K562 (cell line): ENCODE results near the gene PHTF1. TPM values are rescaled to one million over a fixed set of nuclear protein-coding genes. Genes with fewer than 3 reads are reported as not detected.

Experiments
- EGR1 ChIP-seq: fragments of 450-650 bp; conservative IDR thresholded peaks from 2 replicates; pipeline ENCODE4 v1.6.1; 2017; ENCODE audit warnings: mild to moderate bottlenecking
- LEF1 ChIP-seq: fragments of 450-650 bp; IDR thresholded peaks from 2 replicates; pipeline ENCODE4 v1.6.1; 2016; ENCODE audit warnings: mild to moderate bottlenecking
- MTF1 ChIP-seq: fragments of 250-450 bp; sonication (Bioruptor Pico); IDR thresholded peaks from 2 replicates; pipeline ENCODE4 v1.9.0; 2021; ENCODE audit warnings: moderate library complexity, mild to moderate bottlenecking, inconsistent platforms, borderline replicate concordance
- NFIX ChIP-seq: fragments of 250-450 bp; sonication (Bioruptor Pico); IDR thresholded peaks from 2 replicates; pipeline ENCODE4 v1.4.0; 2020; ENCODE audit warnings: low read depth, mild to moderate bottlenecking, moderate library complexity
- PTBP1 ChIP-seq: fragments of 200-400 bp; formaldehyde crosslinking; IDR thresholded peaks from 2 replicates; pipeline ENCODE4 v1.6.1; 2017; ENCODE audit warnings: low read depth, low read length
- TCF3 ChIP-seq: sonication (generic); formaldehyde crosslinking; IDR thresholded peaks from 2 replicates; pipeline ENCODE4 v1.4.0; 2020; ENCODE audit warnings: mild to moderate bottlenecking, missing genetic modification reagents
- TEAD4 ChIP-seq, 2 experiments: sonication (generic) in 1 of 2; formaldehyde crosslinking in 1 of 2; IDR thresholded peaks; 2 replicates each; pipeline versions ENCODE4 v1.6.1 to v1.8.0; 2012 to 2022; ENCODE audit warnings: borderline replicate concordance in 1 of 2, inconsistent platforms in 1 of 2, low read length in 1 of 2, mild to moderate bottlenecking in 1 of 2, missing genetic modification reagents in 1 of 2
- U2AF1 ChIP-seq: fragments of 200-400 bp; formaldehyde crosslinking; optimal IDR thresholded peaks from 2 replicates; pipeline ENCODE3; 2017; ENCODE audit warnings: mild to moderate bottlenecking, low read depth, low read length, moderate library complexity
- ZNF197 ChIP-seq: fragments of 200-800 bp; sonication (Bioruptor generic); IDR thresholded peaks from 2 replicates; pipeline ENCODE4 v1.6.1; 2016; ENCODE audit warnings: low read depth, missing genetic modification characterization, missing compliant biosample characterization
- ZNF274 ChIP-seq: IDR thresholded peaks from 2 replicates; pipeline ENCODE4 v1.6.1; 2011; ENCODE audit warnings: low read depth, mild to moderate bottlenecking, low read length, moderate library complexity, borderline replicate concordance
- ZNF408 ChIP-seq: fragments of 250-450 bp; sonication (Bioruptor Pico); IDR thresholded peaks from 2 replicates; pipeline ENCODE4 v1.4.0; 2020; ENCODE audit warnings: low read depth, mild to moderate bottlenecking, moderate library complexity
- ZNF77 ChIP-seq: fragments of 250-450 bp; sonication (Bioruptor Pico); IDR thresholded peaks from 2 replicates; pipeline ENCODE4 v1.5.0; 2020
- polyA plus RNA-seq, 8 experiments: library from polyadenylated mRNA; depleted of rRNA in 4 of 8; stranded (reverse) in 5 of 8; unstranded in 3 of 8; fragments of >200 nt; fragmentation: Nextera tagmentation in 2 of 8; fragmentation: Illumina TruSeq in 1 of 8; extraction: Ambion mirVana in 2 of 8; extraction: Trizol in 1 of 8; gene quantifications; 2 replicates each; pipeline versions ENCODE4 v1.2.1 to v1.2.3, GENCODE V29; 2011 to 2014; ENCODE audit warnings: inconsistent platforms in 1 of 8, missing spikeins in 1 of 8
- total RNA-seq, 7 experiments: library from RNA; depleted of rRNA in 6 of 7; stranded (reverse); fragments of >200 nt in 6 of 7; fragmentation: Illumina TruSeq in 2 of 7; extraction: Trizol in 2 of 7; gene quantifications; 2 replicates each; pipeline versions ENCODE4 v1.2.1 to v1.2.3, GENCODE V29; 2011 to 2021; ENCODE audit warnings: low replicate concordance in 1 of 7
- TF ChIP-seq, protein P1 (sequence below): fragments of 450-650 bp; IDR thresholded peaks from 2 replicates; pipeline ENCODE4 v1.6.1; 2017; ENCODE audit warnings: antibody characterized with exemption, mild to moderate bottlenecking
- TF ChIP-seq, protein P2 (sequence below): fragments of 250-450 bp; sonication (Bioruptor Pico); IDR thresholded peaks from 2 replicates; pipeline ENCODE4 v1.4.0; 2020
- TF ChIP-seq, protein P3 (sequence below): sonication (generic); formaldehyde crosslinking; IDR thresholded peaks from 2 replicates; pipeline ENCODE4 v1.8.1; 2023; ENCODE audit warnings: mild to moderate bottlenecking, missing genetic modification reagents

The PHTF1 gene
- total and polyA plus RNA-seq, 9 of the 15 experiments (the other 6 are each of a cell fraction or from before 2014, with no cell fraction given), result 8.4 to 36.2 (median 23.0) TPM

DNA sequence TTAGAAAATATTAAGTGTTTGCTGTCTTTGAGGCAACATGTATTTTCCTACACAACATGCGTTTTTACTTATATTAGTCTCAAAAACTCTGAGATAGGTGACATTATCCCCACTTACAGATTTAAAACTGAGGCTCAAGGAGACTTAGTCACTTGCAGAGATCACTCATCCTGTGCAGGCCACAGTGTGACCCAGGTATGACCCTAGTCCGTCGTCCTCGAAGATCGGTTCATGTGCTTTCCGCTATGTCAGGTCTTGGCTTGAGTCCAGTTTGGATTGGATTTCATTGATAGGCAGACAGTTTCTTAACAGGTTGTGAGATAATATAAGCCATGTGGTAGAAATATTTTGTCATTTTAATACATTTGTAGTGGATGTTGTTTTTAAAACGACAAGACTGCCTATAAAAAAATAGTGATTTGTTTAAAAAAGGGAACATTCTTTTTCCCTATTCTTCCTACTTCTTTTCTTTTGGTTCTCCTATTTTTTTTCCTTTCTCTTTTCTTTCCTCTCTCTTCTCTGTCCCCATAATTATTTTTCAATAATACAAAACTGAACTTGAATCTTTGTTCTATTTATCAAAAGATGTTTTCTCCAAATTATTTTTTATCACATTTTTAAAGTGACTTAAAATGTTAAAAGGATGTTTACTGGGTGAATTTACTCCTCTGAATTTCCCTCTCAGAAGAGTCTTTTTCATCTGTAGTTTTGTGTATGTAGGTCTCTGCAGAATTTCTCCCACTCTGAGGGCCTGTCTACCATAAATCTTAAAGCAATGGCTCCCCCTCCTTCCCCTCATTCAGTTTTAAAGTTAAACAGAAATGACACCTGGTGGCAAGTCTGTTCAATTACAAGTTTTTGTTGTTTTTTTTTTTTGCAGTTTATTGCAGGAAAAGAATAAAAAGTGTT, 81.8 kb downstream of the PHTF1 start (continued):
- no peak for TF ChIP-seq NFIX (CRISPR knock-in tag)
- TF ChIP-seq, protein P1, sequence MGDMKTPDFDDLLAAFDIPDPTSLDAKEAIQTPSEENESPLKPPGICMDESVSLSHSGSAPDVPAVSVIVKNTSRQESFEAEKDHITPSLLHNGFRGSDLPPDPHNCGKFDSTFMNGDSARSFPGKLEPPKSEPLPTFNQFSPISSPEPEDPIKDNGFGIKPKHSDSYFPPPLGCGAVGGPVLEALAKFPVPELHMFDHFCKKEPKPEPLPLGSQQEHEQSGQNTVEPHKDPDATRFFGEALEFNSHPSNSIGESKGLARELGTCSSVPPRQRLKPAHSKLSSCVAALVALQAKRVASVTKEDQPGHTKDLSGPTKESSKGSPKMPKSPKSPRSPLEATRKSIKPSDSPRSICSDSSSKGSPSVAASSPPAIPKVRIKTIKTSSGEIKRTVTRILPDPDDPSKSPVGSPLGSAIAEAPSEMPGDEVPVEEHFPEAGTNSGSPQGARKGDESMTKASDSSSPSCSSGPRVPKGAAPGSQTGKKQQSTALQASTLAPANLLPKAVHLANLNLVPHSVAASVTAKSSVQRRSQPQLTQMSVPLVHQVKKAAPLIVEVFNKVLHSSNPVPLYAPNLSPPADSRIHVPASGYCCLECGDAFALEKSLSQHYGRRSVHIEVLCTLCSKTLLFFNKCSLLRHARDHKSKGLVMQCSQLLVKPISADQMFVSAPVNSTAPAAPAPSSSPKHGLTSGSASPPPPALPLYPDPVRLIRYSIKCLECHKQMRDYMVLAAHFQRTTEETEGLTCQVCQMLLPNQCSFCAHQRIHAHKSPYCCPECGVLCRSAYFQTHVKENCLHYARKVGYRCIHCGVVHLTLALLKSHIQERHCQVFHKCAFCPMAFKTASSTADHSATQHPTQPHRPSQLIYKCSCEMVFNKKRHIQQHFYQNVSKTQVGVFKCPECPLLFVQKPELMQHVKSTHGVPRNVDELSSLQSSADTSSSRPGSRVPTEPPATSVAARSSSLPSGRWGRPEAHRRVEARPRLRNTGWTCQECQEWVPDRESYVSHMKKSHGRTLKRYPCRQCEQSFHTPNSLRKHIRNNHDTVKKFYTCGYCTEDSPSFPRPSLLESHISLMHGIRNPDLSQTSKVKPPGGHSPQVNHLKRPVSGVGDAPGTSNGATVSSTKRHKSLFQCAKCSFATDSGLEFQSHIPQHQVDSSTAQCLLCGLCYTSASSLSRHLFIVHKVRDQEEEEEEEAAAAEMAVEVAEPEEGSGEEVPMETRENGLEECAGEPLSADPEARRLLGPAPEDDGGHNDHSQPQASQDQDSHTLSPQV, result no peak
- no peak for TF ChIP-seq MTF1 (CRISPR knock-in tag)
- TF ChIP-seq, protein P2, sequence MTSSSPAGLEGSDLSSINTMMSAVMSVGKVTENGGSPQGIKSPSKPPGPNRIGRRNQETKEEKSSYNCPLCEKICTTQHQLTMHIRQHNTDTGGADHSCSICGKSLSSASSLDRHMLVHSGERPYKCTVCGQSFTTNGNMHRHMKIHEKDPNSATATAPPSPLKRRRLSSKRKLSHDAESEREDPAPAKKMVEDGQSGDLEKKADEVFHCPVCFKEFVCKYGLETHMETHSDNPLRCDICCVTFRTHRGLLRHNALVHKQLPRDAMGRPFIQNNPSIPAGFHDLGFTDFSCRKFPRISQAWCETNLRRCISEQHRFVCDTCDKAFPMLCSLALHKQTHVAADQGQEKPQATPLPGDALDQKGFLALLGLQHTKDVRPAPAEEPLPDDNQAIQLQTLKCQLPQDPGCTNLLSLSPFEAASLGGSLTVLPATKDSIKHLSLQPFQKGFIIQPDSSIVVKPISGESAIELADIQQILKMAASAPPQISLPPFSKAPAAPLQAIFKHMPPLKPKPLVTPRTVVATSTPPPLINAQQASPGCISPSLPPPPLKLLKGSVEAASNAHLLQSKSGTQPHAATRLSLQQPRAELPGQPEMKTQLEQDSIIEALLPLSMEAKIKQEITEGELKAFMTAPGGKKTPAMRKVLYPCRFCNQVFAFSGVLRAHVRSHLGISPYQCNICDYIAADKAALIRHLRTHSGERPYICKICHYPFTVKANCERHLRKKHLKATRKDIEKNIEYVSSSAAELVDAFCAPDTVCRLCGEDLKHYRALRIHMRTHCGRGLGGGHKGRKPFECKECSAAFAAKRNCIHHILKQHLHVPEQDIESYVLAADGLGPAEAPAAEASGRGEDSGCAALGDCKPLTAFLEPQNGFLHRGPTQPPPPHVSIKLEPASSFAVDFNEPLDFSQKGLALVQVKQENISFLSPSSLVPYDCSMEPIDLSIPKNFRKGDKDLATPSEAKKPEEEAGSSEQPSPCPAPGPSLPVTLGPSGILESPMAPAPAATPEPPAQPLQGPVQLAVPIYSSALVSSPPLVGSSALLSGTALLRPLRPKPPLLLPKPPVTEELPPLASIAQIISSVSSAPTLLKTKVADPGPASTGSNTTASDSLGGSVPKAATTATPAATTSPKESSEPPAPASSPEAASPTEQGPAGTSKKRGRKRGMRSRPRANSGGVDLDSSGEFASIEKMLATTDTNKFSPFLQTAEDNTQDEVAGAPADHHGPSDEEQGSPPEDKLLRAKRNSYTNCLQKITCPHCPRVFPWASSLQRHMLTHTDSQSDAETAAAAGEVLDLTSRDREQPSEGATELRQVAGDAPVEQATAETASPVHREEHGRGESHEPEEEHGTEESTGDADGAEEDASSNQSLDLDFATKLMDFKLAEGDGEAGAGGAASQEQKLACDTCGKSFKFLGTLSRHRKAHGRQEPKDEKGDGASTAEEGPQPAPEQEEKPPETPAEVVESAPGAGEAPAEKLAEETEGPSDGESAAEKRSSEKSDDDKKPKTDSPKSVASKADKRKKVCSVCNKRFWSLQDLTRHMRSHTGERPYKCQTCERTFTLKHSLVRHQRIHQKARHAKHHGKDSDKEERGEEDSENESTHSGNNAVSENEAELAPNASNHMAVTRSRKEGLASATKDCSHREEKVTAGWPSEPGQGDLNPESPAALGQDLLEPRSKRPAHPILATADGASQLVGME, result no peak
- TF ChIP-seq TCF3, result peak; percentile 55; the same call in 1 of the 2 replicates
- TF ChIP-seq LEF1, result no peak; the same call in 1 of the 2 replicates
- TF ChIP-seq ZNF408 (CRISPR knock-in tag), result no peak
- peak; percentile 62 for TF ChIP-seq TEAD4 (IDR thresholded peaks at IDR 0.05; ENCODE audit: low read length)
- no peak for TF ChIP-seq TEAD4 (CRISPR knock-in tag; IDR thresholded peaks at IDR 0.05; ENCODE audit: borderline replicate concordance)
- TF ChIP-seq U2AF1, result no peak
- TF ChIP-seq, protein P3, sequence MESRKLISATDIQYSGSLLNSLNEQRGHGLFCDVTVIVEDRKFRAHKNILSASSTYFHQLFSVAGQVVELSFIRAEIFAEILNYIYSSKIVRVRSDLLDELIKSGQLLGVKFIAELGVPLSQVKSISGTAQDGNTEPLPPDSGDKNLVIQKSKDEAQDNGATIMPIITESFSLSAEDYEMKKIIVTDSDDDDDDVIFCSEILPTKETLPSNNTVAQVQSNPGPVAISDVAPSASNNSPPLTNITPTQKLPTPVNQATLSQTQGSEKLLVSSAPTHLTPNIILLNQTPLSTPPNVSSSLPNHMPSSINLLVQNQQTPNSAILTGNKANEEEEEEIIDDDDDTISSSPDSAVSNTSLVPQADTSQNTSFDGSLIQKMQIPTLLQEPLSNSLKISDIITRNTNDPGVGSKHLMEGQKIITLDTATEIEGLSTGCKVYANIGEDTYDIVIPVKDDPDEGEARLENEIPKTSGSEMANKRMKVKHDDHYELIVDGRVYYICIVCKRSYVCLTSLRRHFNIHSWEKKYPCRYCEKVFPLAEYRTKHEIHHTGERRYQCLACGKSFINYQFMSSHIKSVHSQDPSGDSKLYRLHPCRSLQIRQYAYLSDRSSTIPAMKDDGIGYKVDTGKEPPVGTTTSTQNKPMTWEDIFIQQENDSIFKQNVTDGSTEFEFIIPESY, result peak; percentile 44; the same call in 1 of the 2 replicates
- no peak for TF ChIP-seq EGR1
- no peak for TF ChIP-seq ZNF274
- no peak for TF ChIP-seq ZNF197
- TF ChIP-seq PTBP1, result no peak
- TF ChIP-seq ZNF77 (CRISPR knock-in tag), result no peak
